VCaP (cell line): Measurements from ENCODE around the gene ARV1.
"Not testable (repeated sequence)": the region's sequence is repeated elsewhere in the genome, so short reads cannot be mapped to it uniquely, and the experiment has no call there.

Experiments
- H3K27ac ChIP-seq: fragments of 450-650 bp; 2 replicates; pipeline ENCODE4 v1.5.1; 2017
- TF ChIP-seq, protein P1 (sequence below): fragments of 450-650 bp; conservative IDR thresholded peaks from 2 replicates; pipeline ENCODE4 v1.5.1; 2017; ENCODE audit warnings: mild to moderate bottlenecking, moderate library complexity

The ARV1 gene

DNA sequence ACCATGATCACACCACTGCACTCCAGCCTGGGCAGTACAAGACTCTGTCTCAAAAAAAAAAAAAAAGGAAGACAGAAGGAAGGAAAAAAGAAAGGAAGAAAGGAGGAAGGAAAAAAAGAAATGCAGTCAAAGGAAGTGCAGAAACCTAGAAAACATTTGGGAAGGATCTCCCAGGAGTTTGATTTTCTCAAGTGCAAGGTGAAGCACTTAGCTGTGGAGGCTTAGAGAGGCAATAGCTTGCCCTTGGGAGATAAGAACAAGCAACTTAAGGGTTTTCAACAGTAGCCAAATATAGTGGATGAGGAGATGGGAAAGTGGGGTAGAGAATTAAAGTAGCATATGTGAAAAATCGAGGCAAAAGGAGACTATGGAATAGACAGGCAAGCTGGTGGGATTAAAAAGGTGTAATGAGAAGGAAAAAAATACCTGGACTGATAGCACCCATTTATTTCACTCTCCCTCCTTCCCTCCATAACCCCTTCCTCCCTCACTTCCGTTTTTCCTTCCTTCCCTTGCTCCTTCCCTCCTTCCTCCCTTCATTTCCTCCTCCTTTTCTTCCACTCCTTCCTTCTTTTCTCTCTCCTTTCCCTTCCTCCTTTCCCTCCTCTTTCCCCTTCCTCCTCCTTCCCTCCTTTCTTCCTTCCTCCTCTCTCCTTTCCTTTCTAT, 68.0 kb downstream of the ARV1 start:
- H3K27ac ChIP-seq, result no peak overlapping the region
- TF ChIP-seq, protein P1, sequence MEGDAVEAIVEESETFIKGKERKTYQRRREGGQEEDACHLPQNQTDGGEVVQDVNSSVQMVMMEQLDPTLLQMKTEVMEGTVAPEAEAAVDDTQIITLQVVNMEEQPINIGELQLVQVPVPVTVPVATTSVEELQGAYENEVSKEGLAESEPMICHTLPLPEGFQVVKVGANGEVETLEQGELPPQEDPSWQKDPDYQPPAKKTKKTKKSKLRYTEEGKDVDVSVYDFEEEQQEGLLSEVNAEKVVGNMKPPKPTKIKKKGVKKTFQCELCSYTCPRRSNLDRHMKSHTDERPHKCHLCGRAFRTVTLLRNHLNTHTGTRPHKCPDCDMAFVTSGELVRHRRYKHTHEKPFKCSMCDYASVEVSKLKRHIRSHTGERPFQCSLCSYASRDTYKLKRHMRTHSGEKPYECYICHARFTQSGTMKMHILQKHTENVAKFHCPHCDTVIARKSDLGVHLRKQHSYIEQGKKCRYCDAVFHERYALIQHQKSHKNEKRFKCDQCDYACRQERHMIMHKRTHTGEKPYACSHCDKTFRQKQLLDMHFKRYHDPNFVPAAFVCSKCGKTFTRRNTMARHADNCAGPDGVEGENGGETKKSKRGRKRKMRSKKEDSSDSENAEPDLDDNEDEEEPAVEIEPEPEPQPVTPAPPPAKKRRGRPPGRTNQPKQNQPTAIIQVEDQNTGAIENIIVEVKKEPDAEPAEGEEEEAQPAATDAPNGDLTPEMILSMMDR, result no peak

DNA sequence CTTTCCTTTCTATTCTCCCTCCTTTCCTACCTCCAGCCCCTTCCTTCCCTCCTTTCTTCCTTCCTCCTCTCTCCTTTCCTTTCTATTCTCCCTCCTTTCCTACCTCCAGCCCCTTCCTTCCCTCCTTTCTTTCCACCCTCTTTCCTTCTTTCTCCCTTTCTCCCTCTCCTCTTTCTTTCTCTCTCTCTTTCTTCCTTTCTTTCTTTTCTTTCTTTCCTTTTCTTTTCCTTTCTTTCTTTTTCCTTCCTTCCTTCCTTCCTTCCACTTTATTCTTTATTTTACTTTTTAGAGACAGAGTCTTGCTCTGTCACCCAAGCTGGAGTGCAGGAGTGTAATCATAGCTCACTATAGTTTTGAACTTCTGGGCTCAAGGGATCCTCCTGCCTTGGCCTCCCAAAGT, 68.6 kb downstream of the ARV1 start:
- not testable (repeated sequence) for H3K27ac ChIP-seq

DNA sequence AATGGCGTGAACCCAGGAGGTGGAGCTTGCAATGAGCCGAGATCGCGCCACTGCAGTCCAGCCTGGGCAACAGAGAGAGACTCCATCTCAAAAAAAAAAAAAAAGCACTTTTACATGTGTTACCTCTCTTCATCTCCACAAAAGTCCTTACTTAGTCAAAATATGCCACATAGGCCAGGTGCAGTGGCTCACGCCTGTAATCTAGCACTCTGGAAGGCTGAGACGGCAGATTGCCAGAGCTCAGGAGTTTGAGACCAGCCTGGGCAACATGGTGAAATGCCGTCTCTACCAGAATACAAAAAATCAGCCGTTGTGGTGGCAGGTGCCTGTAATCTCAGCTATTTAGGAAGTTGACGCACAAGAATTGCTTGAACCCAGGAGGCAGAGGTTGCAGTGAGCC, 69.5 kb downstream of the ARV1 start:
- H3K27ac ChIP-seq, result not testable (repeated sequence)

DNA sequence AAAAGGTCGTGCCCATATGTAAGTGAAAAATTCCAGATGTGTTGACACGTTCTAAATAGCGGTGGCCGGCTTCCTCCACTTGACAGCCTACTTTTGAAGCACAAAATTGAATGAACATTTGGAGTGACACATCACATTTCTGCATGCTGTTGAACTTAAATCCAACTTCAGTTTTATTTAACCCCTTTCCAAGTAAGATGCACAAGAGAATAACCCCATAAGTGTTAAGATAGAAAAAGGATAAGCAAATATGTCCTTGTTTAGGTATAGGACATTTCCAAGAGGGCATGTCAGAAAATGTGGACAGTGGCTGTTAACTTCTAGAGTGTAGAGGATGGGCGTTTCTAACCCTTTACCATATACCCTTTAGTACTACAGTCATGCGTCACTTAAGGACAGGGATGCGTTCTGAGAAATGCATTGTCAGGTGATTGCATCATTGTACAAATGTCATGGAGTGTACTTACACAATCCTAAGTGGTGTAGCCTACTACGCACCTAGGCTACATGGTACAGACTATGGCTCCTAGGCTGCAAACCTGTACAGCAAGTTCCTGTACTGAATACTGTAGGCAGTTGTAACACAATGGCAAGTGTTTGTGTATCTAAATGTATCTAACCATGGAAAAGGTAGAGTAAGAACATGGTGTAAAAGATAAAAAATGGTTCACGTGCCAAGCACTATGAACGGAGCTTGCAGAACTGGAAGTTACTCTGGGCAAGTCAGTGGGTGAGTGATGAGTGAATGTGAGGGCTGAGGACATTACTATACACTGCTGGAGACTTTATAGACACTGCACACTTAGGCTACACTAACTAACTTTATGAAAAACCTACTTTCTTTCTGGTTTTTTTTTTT, 70.5 kb downstream of the ARV1 start:
- TF ChIP-seq, protein P1, result no peak
- no peak overlapping the region for H3K27ac ChIP-seq
